HG02981 (cell line): ENCODE measurements around the gene BBLN.
A peak's percentile ranks its signal among the peaks of the same experiment; 100 is the strongest.

Experiments
- ATAC-seq: cut with Tn5 transposase; IDR thresholded peaks from one replicate; pipeline ENCODE4 v1.9.1; 2021; ENCODE audit warnings: mild to moderate bottlenecking, moderate library complexity; ENCODE audit not compliant: unreplicated experiment

The BBLN gene

DNA sequence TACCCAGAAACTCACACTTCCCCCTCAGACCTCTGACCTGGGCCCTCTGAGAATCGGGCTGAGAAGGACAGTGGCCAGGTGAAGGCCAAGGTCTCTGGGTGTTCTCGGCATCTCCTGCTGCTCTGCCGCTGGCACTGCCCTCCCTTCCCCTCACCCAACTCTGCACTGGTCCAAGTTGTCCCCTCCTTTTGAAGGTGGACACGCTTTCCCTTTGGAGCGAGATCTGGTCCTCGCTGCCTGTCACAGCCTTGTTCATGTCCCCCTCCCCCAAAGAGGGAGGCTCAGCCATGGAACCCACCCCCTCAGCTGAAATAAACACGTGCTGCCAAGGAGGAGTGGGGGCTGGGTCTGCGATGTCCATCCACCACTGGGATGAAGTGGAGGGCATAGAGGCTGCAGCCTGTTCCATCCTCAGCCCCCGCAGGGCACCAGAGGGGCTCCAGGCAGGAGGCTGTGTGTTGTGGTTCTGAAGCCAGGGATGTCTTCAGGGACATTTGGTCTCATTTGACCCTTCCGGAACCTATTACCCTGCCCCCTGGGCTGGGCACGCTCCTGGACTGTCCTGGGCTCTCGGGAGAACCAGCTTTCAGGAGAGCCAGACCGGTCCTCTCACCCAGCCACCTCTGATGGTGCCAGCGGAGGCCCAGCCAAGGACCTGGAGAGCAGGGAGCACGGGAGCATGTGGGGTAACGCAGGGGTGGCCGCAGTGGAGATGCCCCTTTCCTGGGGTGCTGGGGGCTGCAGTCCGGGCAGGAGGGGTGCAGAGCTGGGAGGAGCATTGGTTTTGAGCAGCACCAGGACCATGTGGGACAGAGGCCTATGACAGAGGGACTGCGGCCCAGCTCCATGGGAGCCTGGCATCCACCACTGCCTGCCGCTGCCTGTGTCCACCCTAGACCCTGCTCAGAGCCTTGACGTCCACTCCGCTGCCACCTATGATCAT, 15.6 kb upstream of the BBLN start:
- ATAC-seq: no peak

DNA sequence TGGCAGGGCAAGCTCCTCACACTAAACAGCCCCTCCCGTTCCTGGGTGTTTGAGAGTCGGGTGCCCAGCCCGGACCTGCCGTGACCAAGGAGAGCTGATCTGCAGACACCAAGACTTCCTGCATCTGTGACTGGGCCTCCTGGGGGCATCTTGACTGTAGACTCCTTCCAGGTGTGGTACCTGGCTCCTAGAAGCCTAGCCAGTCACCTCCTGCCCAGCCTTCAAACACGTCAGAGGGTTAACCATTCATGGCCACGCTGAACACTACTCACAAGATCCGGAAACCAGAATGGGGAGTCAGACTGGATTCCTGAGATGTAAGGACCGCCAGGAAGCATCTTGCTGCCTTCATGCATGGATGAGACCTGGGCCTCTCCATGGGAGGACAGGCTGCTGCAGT, 14.5 kb upstream of the BBLN start:
- ATAC-seq: no peak

DNA sequence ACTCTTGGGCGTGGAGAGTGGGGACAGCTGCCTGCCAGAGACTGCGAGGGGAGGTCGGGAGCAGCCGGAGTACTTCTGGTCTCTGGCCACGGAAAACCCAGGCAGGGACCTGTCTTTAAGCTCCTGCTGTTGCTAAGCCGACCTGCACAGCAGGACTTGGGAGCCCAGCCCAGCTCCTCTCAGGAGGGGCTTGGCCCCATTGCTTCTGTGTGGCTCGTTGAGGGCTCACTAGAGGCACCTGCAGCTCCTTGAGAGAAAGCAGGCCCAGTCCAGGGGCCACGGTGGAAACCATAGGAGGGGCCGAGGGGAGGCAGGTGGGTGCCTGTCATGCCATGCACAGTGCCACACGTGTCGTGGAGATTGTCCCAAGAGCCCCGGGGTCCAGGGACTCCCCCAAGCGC, 14.1 kb upstream of the BBLN start:
- no peak for ATAC-seq

DNA sequence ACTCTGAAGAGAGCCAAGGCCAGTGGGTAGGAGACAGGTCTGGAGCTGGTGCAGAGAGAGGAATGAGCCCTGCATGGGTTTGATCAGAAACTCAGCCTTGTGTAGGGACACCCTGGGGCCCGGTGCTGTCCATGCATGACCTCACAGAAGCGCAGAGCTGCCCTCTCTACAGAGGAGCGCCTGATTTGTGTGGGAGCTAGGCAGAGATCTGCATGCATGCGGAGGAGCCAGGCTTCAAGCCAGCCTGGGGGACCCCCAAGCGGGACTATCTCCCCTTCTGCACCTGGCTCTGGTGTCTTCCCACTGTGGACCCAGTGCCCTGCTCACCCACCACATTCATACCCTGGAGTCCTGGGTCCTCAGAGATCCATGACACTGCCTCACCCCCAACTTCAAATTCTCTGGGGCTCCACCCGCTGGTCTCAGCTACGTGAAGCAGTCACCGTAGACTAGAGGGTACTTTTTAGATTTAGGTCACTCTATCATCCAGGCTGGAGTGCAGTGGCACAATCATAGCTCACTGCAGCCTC, 13.4 kb upstream of the BBLN start:
- no peak for ATAC-seq

DNA sequence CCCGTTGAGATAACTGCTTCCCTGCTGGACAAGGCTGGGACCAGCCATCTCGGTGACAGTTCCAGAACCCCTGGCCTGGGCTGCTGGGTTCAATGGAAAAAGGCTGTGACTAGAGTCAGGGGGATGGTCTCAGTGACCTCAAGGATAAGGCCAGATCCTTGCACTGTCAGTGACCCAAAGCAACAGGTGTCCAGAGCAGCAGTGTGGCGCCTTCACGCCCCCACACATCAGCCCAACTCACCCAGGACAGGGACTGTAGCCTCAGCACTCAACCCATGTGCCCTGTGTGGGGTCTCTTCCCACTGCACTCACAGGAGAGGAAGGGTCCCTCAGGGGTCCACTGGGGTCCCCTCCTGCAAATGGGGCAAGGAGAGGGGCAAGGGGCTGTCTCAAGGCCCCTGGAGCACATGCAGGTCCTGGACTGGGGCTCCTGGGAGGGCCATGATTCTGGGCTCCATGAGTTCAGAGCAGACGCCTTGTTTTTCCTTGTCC, 11.5 kb upstream of the BBLN start:
- no peak for ATAC-seq

DNA sequence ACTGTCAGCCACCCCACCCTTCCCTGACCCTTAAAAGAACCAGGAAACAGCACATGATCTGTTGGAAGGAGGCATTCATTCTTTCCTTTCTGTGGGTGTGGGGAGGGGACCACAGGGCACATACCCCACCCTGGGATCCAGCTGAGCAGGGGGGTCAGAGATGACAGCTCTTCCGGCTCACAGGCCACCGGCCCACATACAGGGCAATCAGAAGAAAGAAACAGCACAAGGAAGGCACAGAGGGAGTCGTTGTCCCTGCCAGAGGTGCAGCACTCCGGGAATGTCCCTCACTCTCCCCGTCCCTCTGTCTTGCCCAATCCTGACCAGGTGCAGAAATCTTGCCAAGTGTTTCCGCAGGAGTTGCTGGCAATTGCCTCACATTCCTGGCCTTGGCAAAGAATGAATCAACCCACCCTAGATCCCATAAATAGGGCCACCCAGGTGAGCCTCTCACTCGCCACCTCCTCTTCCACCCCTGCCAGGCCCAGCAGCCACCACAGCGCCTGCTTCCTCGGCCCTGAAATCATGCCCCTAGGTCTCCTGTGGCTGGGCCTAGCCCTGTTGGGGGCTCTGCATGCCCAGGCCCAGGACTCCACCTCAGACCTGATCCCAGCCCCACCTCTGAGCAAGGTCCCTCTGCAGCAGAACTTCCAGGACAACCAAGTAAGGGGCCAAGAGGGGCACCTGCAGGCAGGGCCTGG, 10.9 kb upstream of the BBLN start, which contains the start of gene LCN2:
Gene LCN2 (plus strand): TSS at position 453 of the 701 bp plus-strand sequence. CDS start 73 bp downstream, at position 526.
- no peak for ATAC-seq

DNA sequence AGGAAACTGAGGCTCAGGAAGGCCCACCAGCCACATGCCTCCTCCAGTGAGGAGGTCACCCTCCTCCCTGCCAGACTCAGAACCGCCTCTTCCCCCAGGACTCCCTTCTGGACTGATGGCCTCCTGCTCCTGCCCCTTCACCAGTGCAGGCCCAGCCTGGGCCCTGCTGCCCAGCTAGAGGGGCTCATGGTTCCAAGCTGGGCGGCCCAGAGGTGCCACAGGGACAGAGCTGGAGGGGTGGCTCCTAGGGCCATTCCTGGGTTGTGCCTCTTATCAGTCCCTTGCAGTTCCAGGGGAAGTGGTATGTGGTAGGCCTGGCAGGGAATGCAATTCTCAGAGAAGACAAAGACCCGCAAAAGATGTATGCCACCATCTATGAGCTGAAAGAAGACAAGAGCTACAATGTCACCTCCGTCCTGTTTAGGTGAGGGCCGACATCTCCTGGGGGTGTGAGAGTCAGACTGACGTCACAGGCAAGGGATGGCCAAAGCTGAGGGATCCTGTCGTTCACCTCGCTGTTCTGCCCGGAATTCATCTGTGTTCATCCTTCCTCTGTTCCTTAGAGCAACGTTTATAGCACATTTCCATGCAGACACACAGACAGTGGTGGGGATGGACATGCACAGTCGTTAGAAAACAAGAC, 10.0 kb upstream of the BBLN start:
- ATAC-seq: no peak

DNA sequence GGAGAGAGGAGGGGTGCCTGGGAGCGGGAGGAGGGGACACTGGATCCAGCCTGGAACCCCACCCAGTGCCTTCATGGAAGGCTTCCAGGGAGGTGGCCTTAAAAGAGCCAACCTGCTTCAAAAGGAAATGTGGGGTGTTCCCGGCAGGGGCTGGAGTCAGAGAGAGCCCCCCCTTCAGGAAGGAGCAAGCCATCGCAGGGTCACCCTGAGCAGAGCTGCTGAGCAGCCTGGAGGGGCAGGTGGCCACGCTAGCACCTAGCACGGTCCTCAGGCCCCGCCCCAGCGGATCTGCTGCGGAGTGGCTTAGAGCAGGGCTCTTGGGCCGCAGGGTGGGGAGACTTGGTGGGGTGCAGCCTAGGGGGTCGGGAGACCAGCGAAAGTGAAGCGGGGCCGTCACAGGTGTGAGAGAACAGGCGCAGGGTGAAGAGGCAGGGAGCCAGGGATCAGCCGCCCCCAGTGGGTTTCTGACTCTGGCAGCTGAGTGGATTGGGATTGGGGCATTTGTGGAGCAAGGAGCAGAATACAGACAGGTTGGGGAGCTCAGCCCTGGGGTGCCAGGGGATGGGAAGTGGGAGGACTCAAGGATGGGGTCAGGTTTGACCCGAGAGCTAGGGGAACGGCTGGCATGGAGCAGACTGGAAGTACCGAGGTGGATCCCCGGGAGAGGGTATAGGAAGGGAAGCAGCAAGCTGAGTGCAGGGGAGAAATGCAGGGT, 9.3 kb upstream of the BBLN start:
- no peak for ATAC-seq

DNA sequence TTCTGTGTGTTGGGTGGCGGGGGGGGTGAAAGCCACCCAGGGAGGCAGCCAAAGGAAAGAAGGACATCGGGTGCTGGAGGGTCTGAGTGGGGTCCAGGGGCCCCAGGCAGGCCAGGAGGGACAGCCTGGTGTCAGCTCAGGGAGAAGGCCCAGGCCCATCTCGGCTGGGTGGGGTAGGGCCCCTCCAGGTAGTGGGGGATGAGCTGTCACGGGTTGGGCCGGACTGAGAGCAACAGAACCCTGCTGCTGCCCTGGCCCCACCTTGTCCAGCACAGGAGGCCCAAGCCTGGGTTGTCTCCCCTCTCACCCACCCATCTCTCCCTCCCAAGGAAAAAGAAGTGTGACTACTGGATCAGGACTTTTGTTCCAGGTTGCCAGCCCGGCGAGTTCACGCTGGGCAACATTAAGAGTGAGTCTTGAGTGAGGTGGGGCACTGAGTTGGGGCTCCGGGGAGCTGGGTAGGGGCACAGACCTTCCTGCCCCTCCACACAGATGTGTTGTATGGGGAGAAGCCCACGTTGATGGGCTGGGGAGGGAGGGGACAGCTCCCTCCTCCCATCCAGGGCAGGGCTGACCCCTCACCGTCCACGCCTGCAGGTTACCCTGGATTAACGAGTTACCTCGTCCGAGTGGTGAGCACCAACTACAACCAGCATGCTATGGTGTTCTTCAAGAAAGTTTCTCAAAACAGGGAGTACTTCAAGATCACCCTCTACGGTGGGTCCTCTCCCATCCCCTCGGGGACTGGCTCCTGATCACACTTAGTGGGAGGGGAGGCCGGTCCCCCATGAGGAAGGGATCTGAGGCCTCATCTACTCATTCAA, 8.5 kb upstream of the BBLN start:
- no peak for ATAC-seq

DNA sequence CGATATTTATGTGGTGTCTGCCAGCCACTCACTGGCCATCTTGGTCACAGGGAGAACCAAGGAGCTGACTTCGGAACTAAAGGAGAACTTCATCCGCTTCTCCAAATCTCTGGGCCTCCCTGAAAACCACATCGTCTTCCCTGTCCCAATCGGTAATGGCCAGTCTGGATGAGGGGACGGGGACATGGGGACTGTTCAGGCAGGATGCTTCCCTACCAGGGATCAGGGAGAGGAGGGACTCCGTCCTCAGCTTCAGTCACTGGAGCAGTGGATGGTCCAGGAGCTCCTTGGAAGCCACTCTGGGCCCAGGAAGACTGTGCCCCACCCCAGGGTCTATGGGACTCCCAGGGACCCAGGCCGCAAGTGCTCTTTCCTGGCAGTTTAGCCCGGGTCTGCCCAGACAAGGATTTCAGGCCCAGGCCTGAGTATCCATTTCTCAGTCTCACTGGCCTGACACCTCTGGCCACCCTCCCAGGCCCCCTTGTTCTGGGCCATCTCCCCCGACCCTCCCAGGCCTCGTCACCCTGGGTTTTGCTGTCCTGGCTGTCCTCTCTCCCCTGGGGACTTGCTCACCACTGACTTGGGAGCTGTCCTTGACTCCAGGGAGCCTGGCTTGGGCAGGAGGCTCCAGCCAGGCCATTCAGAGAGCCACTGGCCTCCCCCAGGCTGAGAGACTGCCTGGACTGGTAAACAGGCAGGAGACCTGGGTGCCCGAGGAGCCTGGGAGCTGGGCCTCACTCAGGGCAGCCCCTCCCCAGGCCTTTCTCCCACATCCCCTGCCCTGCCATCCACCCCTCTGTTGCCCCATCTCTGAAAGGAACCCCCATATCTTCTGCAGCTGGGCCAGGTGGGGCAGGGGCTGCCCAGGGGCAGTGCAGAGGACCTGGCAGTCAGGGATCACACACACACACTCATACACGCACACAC, 7.7 kb upstream of the BBLN start:
- ATAC-seq: no peak

DNA sequence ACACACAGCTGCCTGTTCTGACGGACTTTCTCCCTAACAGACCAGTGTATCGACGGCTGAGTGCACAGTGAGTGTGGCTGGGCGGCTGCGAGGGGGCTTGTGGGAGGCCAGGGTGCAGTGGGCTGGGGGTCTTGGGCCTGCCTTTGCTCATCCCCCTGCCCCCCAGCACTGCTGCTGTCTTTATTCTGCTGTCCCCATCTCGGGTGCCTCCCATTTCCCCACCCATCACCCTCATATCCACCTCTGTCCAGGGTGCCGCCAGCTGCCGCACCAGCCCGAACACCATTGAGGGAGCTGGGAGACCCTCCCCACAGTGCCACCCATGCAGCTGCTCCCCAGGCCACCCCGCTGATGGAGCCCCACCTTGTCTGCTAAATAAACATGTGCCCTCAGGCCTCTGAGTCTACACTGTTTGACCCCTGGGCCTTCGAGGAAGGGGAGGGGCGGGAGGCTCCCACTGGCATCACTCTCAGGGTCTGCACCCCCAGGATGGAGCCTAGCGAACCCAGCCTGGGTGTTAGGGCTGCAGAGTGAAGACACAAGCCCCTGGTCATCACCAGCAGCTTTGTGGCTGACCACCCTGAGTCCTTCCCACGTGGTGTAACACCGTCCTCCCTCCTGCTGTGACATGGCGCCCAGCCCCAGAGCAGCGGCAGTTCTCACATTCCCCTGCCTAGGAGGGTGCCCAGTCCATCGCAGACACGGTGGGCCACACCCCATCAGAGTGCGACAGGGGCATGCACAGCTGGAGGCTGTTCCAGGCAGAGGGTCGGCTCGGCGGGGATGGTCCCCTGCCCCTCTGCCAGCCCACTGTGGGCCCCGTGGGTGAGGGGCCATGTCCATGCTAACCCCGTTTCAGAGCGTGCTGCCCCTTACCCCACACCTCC, 6.8 kb upstream of the BBLN start:
- ATAC-seq: no peak

DNA sequence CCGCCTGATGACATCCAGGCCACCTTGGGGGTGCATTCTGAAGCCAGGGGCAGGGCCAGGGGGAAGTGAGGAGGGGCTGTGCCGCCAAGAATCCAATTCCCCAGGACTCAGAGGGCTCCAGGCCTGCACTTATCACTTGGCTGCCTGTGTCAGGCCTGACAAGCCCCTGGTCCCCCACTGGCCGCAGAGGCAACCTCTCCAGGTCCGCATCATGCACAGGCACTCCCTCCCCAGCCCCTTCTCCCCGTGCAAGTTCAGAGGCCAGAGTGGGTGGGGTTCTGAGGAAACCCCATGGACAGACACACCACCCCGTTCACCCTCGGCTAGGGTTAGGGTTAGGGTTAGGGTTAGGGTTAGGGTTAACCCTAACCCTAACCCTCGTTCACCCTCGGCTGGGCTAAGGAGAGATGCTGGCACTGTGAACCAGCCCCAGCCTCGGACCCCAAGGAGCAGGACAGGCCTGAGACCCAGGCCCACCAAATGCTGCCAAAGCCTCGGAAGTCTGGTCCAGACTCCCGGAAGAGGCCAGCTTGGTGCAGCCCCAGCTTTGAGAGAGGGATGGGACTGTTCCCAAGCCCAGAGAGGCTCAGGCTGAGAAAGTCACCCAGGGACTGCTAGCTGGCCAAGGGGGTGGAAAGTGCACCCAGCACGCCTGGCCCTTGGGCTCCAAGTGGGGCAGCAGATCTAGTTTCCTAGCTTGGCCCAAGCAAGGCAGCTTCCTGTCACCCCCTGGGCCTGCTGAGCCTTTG, 5.9 kb upstream of the BBLN start:
- ATAC-seq: no peak

DNA sequence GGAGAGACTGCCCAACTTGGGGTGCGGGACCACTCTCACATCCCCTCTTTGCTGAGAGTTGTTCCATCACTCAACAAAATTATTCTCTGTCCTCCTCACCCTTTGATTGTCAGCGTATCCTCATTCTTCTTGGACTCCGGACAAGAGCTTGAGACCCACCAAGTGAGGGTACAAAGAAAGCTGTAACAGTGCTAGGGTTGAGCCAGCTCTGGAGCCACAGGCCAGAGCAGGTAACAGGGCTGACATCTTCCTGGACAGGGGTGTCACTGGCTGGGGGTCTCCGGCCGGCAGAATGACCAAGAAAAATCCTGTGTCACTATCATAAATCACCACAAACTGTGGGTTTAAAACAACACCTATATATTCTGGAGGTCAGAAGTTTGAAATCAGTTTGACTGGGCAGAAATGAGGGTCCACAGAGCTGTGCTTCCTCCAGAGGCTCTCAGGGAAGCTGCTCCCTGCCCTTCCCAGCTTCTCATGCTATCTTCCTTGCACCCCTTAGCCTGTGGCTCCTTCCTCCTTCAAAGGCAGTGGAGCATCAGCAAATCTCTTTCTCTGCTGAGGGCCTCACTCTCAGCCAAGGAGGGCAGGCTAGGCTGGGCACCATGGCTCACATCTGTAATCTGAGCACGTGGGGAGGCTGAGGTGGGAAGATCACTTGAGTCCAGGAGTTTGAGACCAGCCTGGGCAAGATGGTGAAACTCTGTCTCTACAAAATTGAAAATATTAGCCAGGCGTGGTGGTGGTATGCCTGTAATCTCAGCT, 4.1 kb upstream of the BBLN start:
- no peak for ATAC-seq

DNA sequence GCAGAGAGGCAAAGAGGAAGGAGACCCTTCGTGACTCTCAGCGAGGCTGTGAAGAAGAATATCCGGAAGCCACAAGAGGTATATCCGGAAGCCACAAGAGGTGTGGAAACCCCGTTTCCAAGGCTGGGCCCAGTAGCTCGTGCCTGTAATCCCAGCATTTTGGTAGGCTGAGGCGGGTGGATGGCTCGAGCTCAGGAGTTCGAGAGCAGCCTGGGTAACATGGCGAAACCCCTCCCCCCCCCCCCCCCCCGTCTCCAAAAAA, 612 bp upstream of the BBLN start:
- ATAC-seq: no peak

DNA sequence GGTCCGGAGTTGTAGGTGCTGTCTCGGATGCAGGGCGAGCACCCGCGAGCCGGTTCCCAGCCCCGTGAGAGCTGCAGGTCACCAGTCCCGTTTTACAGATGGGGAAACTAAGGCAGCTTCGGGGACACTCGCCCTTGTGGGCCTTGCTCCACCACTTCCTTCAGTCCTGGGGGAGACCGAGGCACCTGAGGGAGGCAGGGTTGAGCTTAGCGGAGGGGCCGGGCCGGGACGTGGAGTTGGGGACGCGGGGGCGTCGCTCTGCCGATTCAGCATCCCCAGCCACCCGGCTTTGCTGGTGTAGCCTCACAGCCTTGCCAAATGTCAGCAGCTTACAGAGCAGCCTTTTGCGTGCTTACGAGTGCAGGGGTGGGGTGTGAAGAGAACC, 530 bp downstream of the BBLN start:
- ATAC-seq: peak; percentile 11

DNA sequence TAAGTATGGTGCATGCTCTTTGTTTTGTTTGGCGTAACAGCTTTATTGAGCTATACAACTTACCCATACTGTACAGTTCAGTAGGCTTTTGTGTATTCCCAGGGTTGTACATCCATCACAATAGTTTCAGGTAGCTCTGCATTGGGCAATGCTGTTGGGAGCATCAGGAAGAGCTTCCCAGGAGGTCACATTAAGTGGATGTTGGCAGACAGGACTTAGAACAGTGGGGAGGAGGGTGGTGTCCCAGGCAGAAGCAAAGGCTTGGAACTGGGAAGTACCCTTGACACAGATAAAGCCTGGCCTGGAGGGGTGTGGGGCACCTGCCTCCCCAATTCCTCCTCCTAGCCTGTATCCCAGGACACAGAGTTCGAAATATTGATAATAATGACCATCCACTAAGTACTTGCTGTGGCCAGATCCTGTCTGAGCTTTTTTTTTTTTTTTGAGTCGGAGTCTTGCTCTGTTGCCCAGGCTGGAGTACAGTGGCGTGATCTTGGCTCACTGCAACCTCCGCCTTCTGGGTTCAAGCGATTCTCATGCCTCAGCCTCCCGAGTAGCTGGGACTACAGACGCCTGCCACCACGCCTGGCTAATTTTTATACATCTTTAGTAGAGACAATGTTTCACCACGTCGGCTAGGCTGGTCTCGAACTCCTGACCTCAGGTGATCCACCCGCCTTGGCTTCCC, 1.3 kb downstream of the BBLN start:
- no peak for ATAC-seq
